ENCODE measurements around the gene COL23A1.

DNA sequence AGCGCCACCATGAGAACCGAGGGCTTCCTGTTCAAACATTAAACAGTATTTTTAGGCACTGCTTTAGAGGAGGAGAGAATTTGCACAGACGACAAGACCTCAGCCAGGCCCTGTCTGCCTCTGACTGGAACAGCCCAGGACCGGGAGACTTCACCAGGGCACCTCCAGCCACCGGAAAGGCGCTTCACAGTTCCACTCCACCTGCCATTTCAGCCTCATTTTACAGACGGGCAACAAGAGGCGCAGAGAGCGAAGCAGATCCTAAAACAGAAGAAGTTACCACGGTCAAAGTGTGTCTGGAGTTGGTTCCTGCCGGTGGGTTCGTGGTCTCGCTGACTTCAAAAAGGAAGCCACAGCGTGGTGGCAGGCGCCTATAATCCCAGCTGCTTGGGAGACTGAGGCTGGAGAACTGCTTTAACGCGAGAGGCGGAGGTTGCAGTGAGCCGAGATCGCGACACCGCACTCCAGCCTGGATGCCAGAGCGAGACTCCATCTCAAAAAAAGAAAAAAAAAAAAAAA is 28.4 kb downstream of the COL23A1 start:
- TF ChIP-seq, protein P1, sequence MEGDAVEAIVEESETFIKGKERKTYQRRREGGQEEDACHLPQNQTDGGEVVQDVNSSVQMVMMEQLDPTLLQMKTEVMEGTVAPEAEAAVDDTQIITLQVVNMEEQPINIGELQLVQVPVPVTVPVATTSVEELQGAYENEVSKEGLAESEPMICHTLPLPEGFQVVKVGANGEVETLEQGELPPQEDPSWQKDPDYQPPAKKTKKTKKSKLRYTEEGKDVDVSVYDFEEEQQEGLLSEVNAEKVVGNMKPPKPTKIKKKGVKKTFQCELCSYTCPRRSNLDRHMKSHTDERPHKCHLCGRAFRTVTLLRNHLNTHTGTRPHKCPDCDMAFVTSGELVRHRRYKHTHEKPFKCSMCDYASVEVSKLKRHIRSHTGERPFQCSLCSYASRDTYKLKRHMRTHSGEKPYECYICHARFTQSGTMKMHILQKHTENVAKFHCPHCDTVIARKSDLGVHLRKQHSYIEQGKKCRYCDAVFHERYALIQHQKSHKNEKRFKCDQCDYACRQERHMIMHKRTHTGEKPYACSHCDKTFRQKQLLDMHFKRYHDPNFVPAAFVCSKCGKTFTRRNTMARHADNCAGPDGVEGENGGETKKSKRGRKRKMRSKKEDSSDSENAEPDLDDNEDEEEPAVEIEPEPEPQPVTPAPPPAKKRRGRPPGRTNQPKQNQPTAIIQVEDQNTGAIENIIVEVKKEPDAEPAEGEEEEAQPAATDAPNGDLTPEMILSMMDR (IDR thresholded peaks at IDR 0.05) = no peak
- TF ChIP-seq SP1 (CRISPR knock-in tag; conservative IDR thresholded peaks at IDR 0.05) (no peak), NFYB (CRISPR knock-in tag; conservative IDR thresholded peaks at IDR 0.05; ENCODE audit: low read depth) (no peak), SMAD4 (CRISPR knock-in tag; IDR thresholded peaks at IDR 0.05) (no peak), TEAD4 (CRISPR knock-in tag; IDR thresholded peaks at IDR 0.05) (no peak)
- TF ChIP-seq, protein P2, sequence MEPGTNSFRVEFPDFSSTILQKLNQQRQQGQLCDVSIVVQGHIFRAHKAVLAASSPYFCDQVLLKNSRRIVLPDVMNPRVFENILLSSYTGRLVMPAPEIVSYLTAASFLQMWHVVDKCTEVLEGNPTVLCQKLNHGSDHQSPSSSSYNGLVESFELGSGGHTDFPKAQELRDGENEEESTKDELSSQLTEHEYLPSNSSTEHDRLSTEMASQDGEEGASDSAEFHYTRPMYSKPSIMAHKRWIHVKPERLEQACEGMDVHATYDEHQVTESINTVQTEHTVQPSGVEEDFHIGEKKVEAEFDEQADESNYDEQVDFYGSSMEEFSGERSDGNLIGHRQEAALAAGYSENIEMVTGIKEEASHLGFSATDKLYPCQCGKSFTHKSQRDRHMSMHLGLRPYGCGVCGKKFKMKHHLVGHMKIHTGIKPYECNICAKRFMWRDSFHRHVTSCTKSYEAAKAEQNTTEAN (CRISPR knock-in tag; IDR thresholded peaks at IDR 0.05) = no peak
- TF ChIP-seq, protein P3, sequence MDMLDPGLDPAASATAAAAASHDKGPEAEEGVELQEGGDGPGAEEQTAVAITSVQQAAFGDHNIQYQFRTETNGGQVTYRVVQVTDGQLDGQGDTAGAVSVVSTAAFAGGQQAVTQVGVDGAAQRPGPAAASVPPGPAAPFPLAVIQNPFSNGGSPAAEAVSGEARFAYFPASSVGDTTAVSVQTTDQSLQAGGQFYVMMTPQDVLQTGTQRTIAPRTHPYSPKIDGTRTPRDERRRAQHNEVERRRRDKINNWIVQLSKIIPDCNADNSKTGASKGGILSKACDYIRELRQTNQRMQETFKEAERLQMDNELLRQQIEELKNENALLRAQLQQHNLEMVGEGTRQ (CRISPR knock-in tag; IDR thresholded peaks at IDR 0.05) = no peak
- TF ChIP-seq, protein P4, sequence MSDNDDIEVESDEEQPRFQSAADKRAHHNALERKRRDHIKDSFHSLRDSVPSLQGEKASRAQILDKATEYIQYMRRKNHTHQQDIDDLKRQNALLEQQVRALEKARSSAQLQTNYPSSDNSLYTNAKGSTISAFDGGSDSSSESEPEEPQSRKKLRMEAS (CRISPR knock-in tag; IDR thresholded peaks at IDR 0.05) = no peak
